GM19240 (cell line): ENCODE data around the gene CYP26B1.

Experiments used
- DNase-seq: peaks from one replicate; pipeline ENCODE4 v3.0.0; 2011; ENCODE audit warnings: low spot score; ENCODE audit not compliant: insufficient read length

CYP26B1 gene, protein sequence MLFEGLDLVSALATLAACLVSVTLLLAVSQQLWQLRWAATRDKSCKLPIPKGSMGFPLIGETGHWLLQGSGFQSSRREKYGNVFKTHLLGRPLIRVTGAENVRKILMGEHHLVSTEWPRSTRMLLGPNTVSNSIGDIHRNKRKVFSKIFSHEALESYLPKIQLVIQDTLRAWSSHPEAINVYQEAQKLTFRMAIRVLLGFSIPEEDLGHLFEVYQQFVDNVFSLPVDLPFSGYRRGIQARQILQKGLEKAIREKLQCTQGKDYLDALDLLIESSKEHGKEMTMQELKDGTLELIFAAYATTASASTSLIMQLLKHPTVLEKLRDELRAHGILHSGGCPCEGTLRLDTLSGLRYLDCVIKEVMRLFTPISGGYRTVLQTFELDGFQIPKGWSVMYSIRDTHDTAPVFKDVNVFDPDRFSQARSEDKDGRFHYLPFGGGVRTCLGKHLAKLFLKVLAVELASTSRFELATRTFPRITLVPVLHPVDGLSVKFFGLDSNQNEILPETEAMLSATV

DNA sequence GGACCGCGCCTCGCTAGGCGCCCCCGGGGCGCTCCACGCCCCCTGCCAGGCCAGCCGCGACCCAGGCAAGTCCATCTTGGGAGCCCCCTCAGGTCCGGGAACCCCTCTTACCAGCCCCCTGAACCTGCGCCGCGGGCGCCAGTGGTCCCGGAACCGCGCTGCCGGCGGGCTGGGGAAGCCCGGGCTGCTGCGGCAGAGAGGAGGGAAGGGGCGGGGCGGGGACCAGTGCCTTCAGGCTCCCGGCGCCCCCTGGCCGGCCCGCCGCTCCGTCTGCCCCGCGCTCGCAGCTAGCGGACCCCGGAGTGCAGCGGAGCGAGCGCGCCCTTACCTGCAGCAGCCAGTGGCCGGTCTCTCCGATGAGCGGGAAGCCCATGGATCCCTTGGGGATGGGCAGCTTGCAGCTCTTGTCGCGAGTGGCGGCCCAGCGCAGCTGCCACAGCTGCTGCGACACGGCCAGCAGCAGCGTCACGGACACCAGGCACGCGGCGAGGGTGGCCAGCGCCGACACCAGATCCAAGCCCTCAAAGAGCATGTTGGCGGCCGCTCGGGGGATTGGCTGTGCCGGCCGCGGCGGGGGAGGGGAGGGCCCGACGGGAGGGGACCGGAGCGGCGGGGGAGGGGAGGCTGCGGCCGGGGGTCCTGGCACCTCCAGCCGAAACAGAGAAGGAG lies at the start of gene CYP26B1:
Gene CYP26B1, minus strand, starts transcription at position 560 of the 669 bp plus-strand sequence. Its CDS starts 28 bp downstream, at position 532.
- no peak for DNase-seq

GRCh38 chr2:72193723-72194122 lies 46.1 kb upstream of the CYP26B1 start:
- DNase-seq = no peak

DNA sequence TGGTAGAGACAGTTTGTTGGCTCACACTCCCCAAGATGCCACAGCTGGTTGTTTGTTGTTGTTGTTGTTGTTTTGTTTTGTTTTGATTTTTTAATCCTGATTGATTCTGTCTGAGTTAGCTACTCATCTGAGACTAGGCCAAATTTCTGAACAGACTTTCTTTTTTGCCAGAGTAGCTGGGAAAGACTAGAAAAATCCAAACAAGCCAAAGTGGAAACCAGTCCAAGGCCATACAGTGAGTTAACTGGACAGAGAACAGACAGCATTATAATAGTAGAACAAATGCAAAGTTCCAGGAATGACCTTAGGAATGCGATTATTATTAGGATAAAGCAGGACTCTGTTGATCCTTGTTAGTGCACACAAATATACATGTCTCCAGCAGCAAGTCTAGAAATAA lies 43.8 kb upstream of the CYP26B1 start:
- DNase-seq = no peak

- no peak for DNase-seq
Observed at GRCh38 chr2:72185206-72185605, 37.5 kb upstream of the CYP26B1 start.

- DNase-seq = no peak
Observed at GRCh38 chr2:72183466-72183865, 35.8 kb upstream of the CYP26B1 start.

DNA sequence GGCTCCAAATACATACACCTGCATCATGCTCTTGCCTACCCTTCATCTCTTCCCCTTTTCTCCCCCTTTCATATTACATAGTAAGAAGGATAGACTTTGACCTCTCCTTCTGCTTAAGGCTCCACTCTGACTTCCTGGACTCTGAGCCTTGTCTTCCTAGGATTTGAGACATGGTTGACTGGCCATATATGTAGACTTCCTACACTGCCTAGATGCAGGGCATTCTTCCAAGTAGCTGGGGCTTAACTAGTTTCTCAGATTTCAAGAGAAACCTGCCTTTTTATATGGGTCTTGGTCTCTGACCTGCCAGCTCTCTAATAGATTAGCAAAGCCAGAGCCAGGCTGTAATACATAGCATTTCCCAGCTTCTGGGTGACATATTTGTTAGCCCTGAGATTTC lies 35.4 kb upstream of the CYP26B1 start:
- no peak for DNase-seq

GRCh38 chr2:72182547-72182946 lies 34.9 kb upstream of the CYP26B1 start:
- DNase-seq = no peak

GRCh38 chr2:72181616-72182015 lies 34.0 kb upstream of the CYP26B1 start:
- no peak for DNase-seq

GRCh38 chr2:72180351-72180750 lies 32.7 kb upstream of the CYP26B1 start:
- DNase-seq = no peak

- DNase-seq = no peak
Observed at GRCh38 chr2:72178551-72178950, 30.9 kb upstream of the CYP26B1 start.

GRCh38 chr2:72176281-72176680 lies 28.6 kb upstream of the CYP26B1 start:
- no peak for DNase-seq

DNA sequence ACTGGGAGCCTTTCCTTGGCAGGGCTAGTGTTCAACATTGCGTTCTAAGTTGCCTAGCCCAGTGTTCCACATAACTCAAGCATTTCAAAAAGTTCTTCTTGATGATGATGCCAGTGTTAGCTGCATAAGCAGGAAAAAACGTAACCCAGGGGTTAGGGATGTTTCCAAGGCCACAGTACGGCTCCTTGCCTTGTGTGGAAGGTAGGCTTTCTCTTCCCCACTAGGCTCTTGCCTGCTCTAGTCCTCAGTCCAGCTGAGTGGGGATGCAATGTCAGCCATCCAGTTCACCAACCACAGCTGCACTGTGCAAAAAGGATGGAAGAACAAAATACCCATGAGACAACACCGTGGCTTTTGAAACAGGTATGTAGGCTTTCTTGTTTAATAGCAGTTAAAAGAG lies 28.0 kb upstream of the CYP26B1 start:
- DNase-seq = no peak

- DNase-seq = no peak
Observed at GRCh38 chr2:72173640-72174321, 26.1 kb upstream of the CYP26B1 start.

- no peak for DNase-seq
Observed at GRCh38 chr2:72172478-72172877, 24.8 kb upstream of the CYP26B1 start.

DNA sequence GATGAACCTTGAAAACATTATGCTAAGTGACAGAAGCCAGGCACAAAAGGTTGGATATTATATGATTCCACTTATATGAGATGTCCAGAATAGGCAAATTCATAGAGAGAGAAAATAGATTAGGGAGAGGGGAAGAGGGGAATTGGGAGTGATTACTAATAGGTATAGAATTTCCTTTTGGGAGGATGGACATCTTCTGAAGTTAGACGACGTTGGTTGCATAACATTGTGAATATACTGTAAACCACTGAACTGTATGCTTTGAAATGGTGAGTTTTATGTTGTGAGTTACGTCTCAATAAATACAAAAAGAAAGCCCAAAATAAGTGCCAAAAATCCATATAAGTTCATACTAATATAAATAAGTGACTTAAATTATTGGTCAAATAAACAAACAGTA lies 18.6 kb upstream of the CYP26B1 start:
- DNase-seq = no peak

DNA sequence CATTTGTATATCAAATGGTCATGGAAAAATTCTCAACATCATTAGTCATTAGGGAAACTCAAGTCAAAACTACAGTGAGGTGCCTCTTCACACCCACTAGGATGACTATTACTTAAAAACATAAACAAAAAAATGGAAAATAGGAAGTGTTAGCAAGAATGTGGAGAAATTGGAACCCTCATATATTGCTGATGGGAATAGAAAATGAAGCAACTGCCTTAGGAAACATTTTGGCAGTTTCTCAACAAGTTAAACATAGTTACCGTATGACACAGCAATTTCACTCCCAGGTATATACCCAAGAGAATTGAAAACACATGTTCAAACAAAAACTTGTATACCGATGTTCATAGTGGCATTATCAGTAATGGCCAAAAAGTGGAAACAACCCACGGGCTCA lies 18.1 kb upstream of the CYP26B1 start:
- no peak for DNase-seq

- no peak for DNase-seq
Observed at GRCh38 chr2:72162574-72162973, 14.9 kb upstream of the CYP26B1 start.

DNA sequence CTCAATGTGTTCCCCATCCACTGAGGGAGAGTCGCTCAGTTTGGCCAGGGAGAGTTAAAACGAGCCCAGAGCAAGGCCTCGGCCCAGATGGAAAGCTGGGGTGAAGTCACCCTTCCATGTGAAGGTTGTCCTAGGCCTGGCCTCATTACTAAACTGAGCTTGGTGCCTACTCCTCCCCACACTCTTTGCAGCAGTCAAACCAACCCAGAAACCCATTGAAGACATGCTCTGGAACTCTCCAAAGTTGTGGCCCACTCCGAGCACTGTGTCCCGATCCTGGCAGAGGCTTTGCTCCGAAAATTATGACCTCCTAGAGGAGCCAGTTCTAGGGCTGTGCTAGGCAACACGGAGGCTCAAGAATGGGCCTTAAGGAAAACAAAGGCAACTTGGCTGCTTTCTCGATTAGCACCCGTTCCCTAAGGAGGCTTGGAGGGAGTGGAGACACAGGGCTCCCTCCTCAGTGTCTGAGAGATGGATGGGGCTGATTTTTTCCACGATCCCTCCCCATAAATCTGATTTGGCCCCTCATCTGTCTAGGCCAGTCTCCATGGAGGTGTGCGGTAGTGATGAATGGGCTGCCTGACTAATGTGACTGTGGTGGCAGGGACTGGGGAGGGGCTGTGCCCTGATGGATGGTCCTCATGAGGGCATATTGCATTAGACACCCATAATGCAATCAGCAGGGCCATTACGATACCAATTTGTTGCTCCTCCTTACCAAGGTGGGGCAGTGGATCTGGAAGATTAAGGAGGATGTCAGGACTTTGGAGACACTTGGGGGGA lies 11.7 kb upstream of the CYP26B1 start:
- no peak for DNase-seq

GRCh38 chr2:72157871-72158771 lies 10.5 kb upstream of the CYP26B1 start:
- no peak for DNase-seq

DNA sequence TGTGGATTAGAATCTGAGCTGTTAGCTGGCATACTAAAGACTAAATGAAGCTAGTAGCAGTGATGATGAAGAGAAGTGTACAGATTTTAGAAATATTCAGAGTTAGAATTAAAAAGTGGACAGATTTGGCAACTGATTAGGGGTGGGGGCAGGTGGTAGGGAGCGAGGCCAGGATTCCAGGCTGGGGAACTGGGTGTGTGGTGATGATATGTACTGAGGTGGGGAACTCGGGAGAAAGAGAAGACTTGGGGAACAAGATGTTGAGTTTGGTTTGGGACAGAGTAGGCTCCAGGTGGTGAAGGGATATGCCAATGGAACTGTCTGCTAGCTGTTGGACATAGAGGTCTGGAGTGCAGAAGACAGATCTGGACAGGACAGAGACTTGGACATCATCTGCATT lies 9.2 kb upstream of the CYP26B1 start:
- no peak for DNase-seq
